Glutamatergic neuron (in vitro differentiated cells): ENCODE results near the gene MIA3. TPM values are rescaled to one million over a fixed set of nuclear protein-coding genes. Genes with fewer than 3 reads are reported as not detected.

Experiments
- DNase-seq: peaks from one replicate; pipeline ENCODE4 v3.0.0; 2022
- H3K27ac Mint-ChIP-seq: one replicate; pipeline ENCODE4 v1.8.0; 2020; ENCODE audit warnings: mild to moderate bottlenecking, mixed read lengths, inconsistent platforms; ENCODE audit not compliant: unreplicated experiment
- H3K27me3 Mint-ChIP-seq: one replicate; pipeline ENCODE4 v1.8.0; 2020; ENCODE audit warnings: mild to moderate bottlenecking, moderate library complexity, mixed read lengths, inconsistent platforms; ENCODE audit not compliant: unreplicated experiment
- H3K36me3 Mint-ChIP-seq: one replicate; pipeline ENCODE4 v1.8.0; 2020; ENCODE audit warnings: mild to moderate bottlenecking, mixed read lengths, inconsistent platforms; ENCODE audit not compliant: unreplicated experiment
- H3K4me1 Mint-ChIP-seq: one replicate; pipeline ENCODE4 v1.8.0; 2020; ENCODE audit warnings: mild to moderate bottlenecking, low read depth, mixed read lengths, inconsistent platforms; ENCODE audit not compliant: unreplicated experiment
- H3K4me3 Mint-ChIP-seq: one replicate; pipeline ENCODE4 v1.8.0; 2020; ENCODE audit warnings: mild to moderate bottlenecking, mixed read lengths, inconsistent platforms; ENCODE audit not compliant: unreplicated experiment
- H3K9me3 Mint-ChIP-seq: one replicate; pipeline ENCODE4 v1.8.0; 2020; ENCODE audit warnings: mild to moderate bottlenecking, moderate library complexity, mixed read lengths, inconsistent platforms; ENCODE audit not compliant: unreplicated experiment
- total RNA-seq: library from RNA; stranded (reverse); fragmentation: NEBNext Ultra II Directional; extraction: Animal tissue kit (Norgen Biotek cat#: 25700); gene quantifications from one replicate; pipeline ENCODE4 v1.2.1, GENCODE V29; 2021; ENCODE audit not compliant: unreplicated experiment
- TF ChIP-seq, protein P1 (sequence below): fragments of 200-600 bp; sonication (generic); IDR thresholded peaks from one replicate; pipeline ENCODE4 v1.5.0; 2021; ENCODE audit not compliant: partially characterized antibody, unreplicated experiment

MIA3 gene
- total RNA-seq, 1 donor from 2014 or later = 65.4 TPM

DNA sequence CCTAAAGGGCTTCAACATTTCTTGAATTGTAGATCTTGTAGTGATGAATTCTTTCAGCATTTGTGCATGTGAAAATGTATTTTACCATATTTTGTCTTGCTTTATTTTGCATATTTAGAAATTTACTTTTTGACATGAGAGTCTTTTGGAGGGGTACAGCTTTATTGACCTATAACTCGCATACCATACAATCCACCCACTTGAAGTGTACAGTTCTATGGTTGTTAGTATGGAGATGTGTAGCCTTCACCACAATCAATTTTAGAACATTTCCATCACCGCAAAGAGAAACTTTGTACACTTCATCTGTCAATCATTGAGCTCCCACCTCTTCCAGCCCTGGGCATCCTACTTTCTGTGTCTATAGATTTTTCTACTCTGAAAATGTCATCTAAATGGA is 7.2 kb upstream of the MIA3 start:
- H3K4me3 Mint-ChIP-seq = no peak overlapping the region
- H3K9me3 Mint-ChIP-seq = peaks cover 8% of the 10 kb centered on the region
- H3K27ac Mint-ChIP-seq = no peak overlapping the region
- TF ChIP-seq, protein P1, sequence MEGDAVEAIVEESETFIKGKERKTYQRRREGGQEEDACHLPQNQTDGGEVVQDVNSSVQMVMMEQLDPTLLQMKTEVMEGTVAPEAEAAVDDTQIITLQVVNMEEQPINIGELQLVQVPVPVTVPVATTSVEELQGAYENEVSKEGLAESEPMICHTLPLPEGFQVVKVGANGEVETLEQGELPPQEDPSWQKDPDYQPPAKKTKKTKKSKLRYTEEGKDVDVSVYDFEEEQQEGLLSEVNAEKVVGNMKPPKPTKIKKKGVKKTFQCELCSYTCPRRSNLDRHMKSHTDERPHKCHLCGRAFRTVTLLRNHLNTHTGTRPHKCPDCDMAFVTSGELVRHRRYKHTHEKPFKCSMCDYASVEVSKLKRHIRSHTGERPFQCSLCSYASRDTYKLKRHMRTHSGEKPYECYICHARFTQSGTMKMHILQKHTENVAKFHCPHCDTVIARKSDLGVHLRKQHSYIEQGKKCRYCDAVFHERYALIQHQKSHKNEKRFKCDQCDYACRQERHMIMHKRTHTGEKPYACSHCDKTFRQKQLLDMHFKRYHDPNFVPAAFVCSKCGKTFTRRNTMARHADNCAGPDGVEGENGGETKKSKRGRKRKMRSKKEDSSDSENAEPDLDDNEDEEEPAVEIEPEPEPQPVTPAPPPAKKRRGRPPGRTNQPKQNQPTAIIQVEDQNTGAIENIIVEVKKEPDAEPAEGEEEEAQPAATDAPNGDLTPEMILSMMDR = no peak
- peaks cover 11% of the 10 kb centered on the region for H3K36me3 Mint-ChIP-seq
- peaks cover 4% of the 10 kb centered on the region for H3K27me3 Mint-ChIP-seq
- peaks cover 8% of the 10 kb centered on the region for H3K4me1 Mint-ChIP-seq
- DNase-seq = no peak

DNA sequence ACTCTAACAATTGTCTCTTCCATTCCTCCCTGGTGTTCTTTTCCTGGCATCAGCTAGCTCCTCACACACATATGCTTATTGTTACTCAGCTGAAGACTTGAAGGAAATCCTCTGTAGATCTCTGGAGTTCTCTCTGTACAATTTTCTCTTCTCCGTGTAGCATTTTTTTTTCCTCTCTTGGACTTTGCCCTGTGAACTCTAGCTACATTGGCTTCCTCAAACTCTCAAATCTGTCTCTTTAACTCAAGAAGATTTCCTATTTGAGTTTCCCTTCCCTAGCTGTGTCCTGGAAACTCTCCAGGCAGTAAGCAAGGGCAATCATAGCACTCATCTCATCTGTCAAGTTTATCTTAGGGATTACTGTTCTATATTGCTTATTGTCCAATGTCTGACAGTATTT is 4.3 kb upstream of the MIA3 start:
- Mint-ChIP-seq H3K9me3 (peaks cover 17% of the 10 kb centered on the region), H3K27me3 (peaks cover 9% of the 10 kb centered on the region), H3K4me1 (peaks cover 20% of the 10 kb centered on the region), H3K27ac (no peak overlapping the region), H3K4me3 (no peak overlapping the region), H3K36me3 (peaks cover 11% of the 10 kb centered on the region)
- DNase-seq = no peak
- TF ChIP-seq, protein P1 = no peak

DNA sequence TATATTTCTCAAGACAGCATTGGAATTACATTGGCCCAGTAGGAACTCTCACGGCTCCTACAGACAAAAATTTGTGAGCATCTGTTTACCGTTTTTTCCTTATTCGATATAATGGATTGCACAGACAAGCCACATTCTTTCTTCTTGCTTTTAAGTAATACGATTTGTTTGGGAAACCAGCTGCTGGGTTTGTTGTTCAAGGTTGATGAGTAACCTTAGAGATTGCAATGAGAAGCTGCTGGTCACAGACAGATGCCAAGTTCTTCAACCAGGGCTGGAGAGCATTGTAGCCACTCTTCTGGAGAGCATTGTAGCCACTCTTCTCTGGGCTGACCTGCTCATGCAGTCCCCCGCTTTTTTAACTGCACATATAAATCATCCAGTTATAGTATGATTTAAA is 1.4 kb upstream of the MIA3 start:
- Mint-ChIP-seq H3K4me3 (peak overlapping the region; percentile 87), H3K4me1 (peaks cover 29% of the 10 kb centered on the region), H3K36me3 (peaks cover 6% of the 10 kb centered on the region), H3K9me3 (peaks cover 16% of the 10 kb centered on the region), H3K27ac (peak overlapping the region; percentile 98), H3K27me3 (peaks cover 14% of the 10 kb centered on the region)
- DNase-seq = no peak
- TF ChIP-seq, protein P1 = no peak

DNA sequence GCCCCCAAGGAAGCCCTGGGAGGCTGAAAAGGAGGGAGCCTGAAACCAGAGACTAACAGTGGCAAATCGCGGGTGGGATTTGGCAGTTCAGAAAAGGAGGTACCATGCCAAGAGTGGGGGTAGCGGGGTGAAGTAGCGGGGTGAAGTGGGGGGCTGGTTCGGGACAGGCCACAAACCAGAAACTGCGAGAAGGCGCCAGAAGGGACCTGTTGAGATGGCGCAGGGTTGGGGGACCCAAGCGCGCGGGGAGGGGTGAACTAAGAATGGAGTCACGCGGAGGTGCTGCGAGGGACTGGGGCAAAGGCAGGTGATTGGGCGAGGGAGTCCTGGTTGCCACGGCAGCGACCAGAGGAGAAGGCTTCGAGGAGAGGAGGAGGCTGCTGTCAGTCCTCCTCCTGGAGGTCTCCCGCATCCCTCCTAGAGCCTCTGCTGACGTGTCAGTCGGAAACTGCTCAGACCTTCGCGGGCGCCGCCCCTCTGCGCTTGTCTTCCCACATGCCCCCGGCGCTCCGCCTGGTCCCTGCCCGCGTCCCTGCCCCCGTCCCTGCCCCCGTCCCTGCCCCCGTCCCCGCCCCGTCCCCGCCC is 438 bp upstream of the MIA3 start:
- peaks cover 4% of the 10 kb centered on the region for H3K36me3 Mint-ChIP-seq

DNA sequence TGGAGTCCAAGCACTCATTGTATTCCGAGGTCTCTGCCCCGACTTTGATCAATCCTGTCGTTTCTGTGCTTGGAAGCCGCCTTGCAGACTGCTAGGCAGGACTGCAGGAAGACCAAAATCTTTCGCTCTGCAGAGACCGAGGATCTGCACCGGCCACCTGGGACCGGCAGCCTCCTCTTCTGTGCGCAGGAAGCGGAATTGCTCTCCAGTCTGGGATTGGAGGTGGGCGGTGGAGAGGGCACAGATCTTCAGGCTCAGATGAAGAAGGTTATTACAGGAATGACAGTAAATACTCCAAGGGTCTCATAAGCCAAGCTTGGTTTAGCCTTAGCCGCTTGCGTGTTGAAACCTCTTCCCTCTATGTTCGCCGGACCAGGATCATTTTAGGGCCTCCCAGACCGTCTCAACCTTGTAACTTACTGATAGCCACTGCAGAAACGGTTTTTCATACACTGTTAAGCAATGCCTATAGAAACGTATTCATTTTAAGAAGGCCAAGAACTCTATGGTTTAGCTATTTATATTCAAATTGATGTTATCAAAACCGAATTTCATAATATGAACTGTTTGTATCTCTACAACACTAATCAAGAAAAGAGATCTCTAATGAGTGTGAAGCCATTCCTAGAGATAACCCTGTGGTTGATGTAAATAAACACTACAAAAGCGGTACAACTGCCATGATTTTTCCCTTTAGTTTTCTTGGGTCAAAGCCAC is 1.1 kb downstream of the MIA3 start:
- TF ChIP-seq, protein P1 = no peak
- Mint-ChIP-seq H3K27ac (peak overlapping the region; percentile 69), H3K4me3 (peak overlapping the region; percentile 90), H3K36me3 (no peaks in the 10 kb centered on the region), H3K27me3 (peaks cover 14% of the 10 kb centered on the region), H3K9me3 (peaks cover 16% of the 10 kb centered on the region), H3K4me1 (peaks cover 29% of the 10 kb centered on the region)
- DNase-seq = peak; percentile 60

More for the DNA sequence above, 438 bp upstream of the MIA3 start:
- TF ChIP-seq, protein P1 = no peak
- DNase-seq = peak; percentile 96
- Mint-ChIP-seq H3K4me1 (peaks cover 29% of the 10 kb centered on the region), H3K27ac (peak overlapping the region; percentile 98), H3K9me3 (peaks cover 16% of the 10 kb centered on the region), H3K4me3 (peak overlapping the region; percentile 87), H3K27me3 (peaks cover 14% of the 10 kb centered on the region)
